HCT116 (cell line): ENCODE measurements around the gene PDZRN4. TPM values are rescaled to one million over a fixed set of nuclear protein-coding genes. Genes with fewer than 3 reads are reported as not detected.

Source experiments
- ATAC-seq: fragments of 200-7000 bp; cut with Tn5 transposase; 2 replicates; pipeline ENCODE4 v1.9.1; 2020; ENCODE audit warnings: mild to moderate bottlenecking, moderate library complexity
- BruUV-seq: library from RNA; stranded (reverse); fragments of 400-500 nt; replicated peaks from 2 replicates; lab custom pipeline; 2021; lab: Mats Ljungman, UMichigan
- CTCF ChIA-PET: fragments of 300-600 bp; sonication (Branson Sonifier 250); formaldehyde crosslinking; loops from one replicate; lab custom pipeline; 2021; ENCODE audit warnings: antibody characterized with exemption; lab: Charles Lee
- POLR2A ChIA-PET: fragments of 300-600, 350-600 bp; sonication (Branson Sonifier 250); formaldehyde crosslinking; loops from one replicate; lab custom pipeline; 2021; ENCODE audit warnings: antibody characterized with exemption; lab: Charles Lee
- RAD21 ChIA-PET, 2 experiments: fragments of 300-600 bp; sonication (Branson Sonifier 250); formaldehyde crosslinking; loops; one replicate each; lab custom pipeline; 2023; ENCODE audit warnings: low total read pairs in 2 of 2; ENCODE audit not compliant: uncharacterized antibody in 2 of 2, unreplicated experiment in 2 of 2, low non-redundant PET in 1 of 2; lab: Charles Lee
- DNase-seq: peaks from one replicate; pipeline ENCODE4 v3.0.0-alpha.2; 2010; ENCODE audit warnings: low read depth, low spot score
- H2AFZ ChIP-seq: fragments of 200-600 bp; shearing (Covaris generic), sonication (generic); 2 replicates; pipeline ENCODE4 v1.6.1; 2017; ENCODE audit warnings: low read depth, mixed run types, mixed read lengths, antibody characterized with exemption, low read length; ENCODE audit not compliant: poor library complexity, severe bottlenecking
- H3K27ac ChIP-seq: 2 replicates; pipeline ENCODE4 v1.5.1; 2012; ENCODE audit warnings: low read depth, low read length
- H3K27me3 ChIP-seq: fragments of 200-600 bp; sonication (generic); 2 replicates; pipeline ENCODE4 v1.6.1; 2016; ENCODE audit warnings: mixed run types, low read length, mixed read lengths; ENCODE audit not compliant: insufficient read depth
- H3K36me3 ChIP-seq, 2 experiments: fragments of 200-500 bp in 1 of 2; fragments of 200-600 bp in 1 of 2; sonication (Bioruptor generic) in 1 of 2; sonication (generic) in 1 of 2; 2 replicates each; pipeline versions ENCODE4 v1.5.1 to v1.6.1; 2014 to 2016; ENCODE audit warnings: low read length in 2 of 2, inconsistent platforms in 1 of 2, mixed read lengths in 1 of 2, mixed run types in 1 of 2; ENCODE audit not compliant: insufficient read depth in 2 of 2, control insufficient read depth in 1 of 2
- H3K4me1 ChIP-seq, 2 experiments: fragments of 200-600 bp in 1 of 2; sonication (generic) in 1 of 2; 2 replicates each; pipeline versions ENCODE4 v1.5.1 to v1.6.1; 2012 to 2017; ENCODE audit warnings: low read length in 2 of 2, inconsistent platforms in 1 of 2, mild to moderate bottlenecking in 1 of 2, mixed read lengths in 1 of 2, mixed run types in 1 of 2, moderate library complexity in 1 of 2; ENCODE audit not compliant: insufficient read depth in 2 of 2, control insufficient read depth in 1 of 2
- H3K4me2 ChIP-seq: fragments of 200-600 bp; sonication (generic); 2 replicates; pipeline ENCODE4 v1.6.1; 2017; ENCODE audit warnings: mixed run types, low read length, mixed read lengths
- H3K4me3 ChIP-seq, 2 experiments: fragments of 200-600 bp in 1 of 2; sonication (generic) in 1 of 2; replicated peaks in 1 of 2; 2 replicates each; pipeline ENCODE4 v1.5.1; 2011 to 2016; ENCODE audit warnings: low read length in 2 of 2, control low read depth in 1 of 2, low read depth in 1 of 2, mild to moderate bottlenecking in 1 of 2, mixed read lengths in 1 of 2, mixed run types in 1 of 2
- H3K79me2 ChIP-seq: fragments of 200-600 bp; sonication (generic); 2 replicates; pipeline ENCODE4 v1.6.1; 2017; ENCODE audit warnings: mild to moderate bottlenecking, mixed run types, low read length, moderate library complexity, mixed read lengths; ENCODE audit not compliant: insufficient read depth
- H3K9ac ChIP-seq: fragments of 200-600 bp; sonication (generic); 2 replicates; pipeline ENCODE4 v1.6.1; 2016; ENCODE audit warnings: low read length, mixed read lengths
- H3K9me2 ChIP-seq: fragments of 200-600 bp; sonication (generic), shearing (Covaris generic); 2 replicates; pipeline ENCODE4 v1.6.1; 2017; ENCODE audit warnings: mixed run types, mild to moderate bottlenecking, moderate library complexity; ENCODE audit not compliant: insufficient read depth
- H3K9me3 ChIP-seq, 2 experiments: fragments of 200-500 bp in 1 of 2; fragments of 200-600 bp in 1 of 2; sonication (Bioruptor generic) in 1 of 2; sonication (generic) in 1 of 2; 2 replicates each; pipeline ENCODE4 v1.6.1; 2014 to 2017; ENCODE audit warnings: low read length in 2 of 2, mixed read lengths in 2 of 2, inconsistent platforms in 1 of 2, low read depth in 1 of 2, mild to moderate bottlenecking in 1 of 2, mixed run types in 1 of 2, moderate library complexity in 1 of 2; ENCODE audit not compliant: control insufficient read depth in 1 of 2, insufficient read depth in 1 of 2
- H4K20me1 ChIP-seq: fragments of 200-600 bp; sonication (generic), shearing (Covaris generic); 2 replicates; pipeline ENCODE4 v1.6.1; 2017; ENCODE audit warnings: mixed run types, mild to moderate bottlenecking, moderate library complexity; ENCODE audit not compliant: insufficient read depth
- CBX3 ChIP-seq: IDR thresholded peaks from 2 replicates; pipeline ENCODE4 v1.6.1; 2012; ENCODE audit warnings: low read depth
- CEBPB ChIP-seq: IDR thresholded peaks from 2 replicates; pipeline ENCODE4 v1.6.1; 2012; ENCODE audit warnings: low read depth
- ELF1 ChIP-seq: IDR thresholded peaks from 2 replicates; pipeline ENCODE4 v1.6.1; 2012; ENCODE audit warnings: low read depth, borderline replicate concordance
- EZH2 ChIP-seq: fragments of 200-600 bp; sonication (generic); IDR thresholded peaks from 2 replicates; pipeline ENCODE4 v1.6.1; 2017; ENCODE audit warnings: antibody characterized with exemption, mixed run types
- EZH2phosphoT487 ChIP-seq: fragments of 200-600 bp; IDR thresholded peaks from 2 replicates; pipeline ENCODE4 v1.6.1; 2018; ENCODE audit warnings: antibody characterized with exemption, borderline replicate concordance
- POLR2A ChIP-seq: IDR thresholded peaks from 2 replicates; pipeline ENCODE4 v1.7.0; 2011; ENCODE audit warnings: borderline replicate concordance; ENCODE audit not compliant: insufficient read depth, insufficient read length; ENCODE audit errors: extremely low read depth
- RAD21 ChIP-seq: IDR thresholded peaks from 2 replicates; pipeline ENCODE4 v1.6.1; 2012; ENCODE audit warnings: low read depth, mild to moderate bottlenecking
- SRF ChIP-seq: IDR thresholded peaks from 2 replicates; pipeline ENCODE4 v1.6.1; 2012; ENCODE audit warnings: low read depth
- TCF7L2 ChIP-seq: IDR thresholded peaks from 2 replicates; pipeline ENCODE4 v1.7.0; 2011; ENCODE audit warnings: borderline replicate concordance, inconsistent platforms; ENCODE audit not compliant: insufficient read depth, insufficient read length; ENCODE audit errors: extremely low read depth
- YY1 ChIP-seq: IDR thresholded peaks from 2 replicates; pipeline ENCODE4 v1.6.1; 2011; ENCODE audit warnings: low read length, low read depth, moderate library complexity, mild to moderate bottlenecking; ENCODE audit not compliant: insufficient replicate concordance; ENCODE audit errors: extremely low read depth
- ZFX ChIP-seq: fragments of 450-650 bp; IDR thresholded peaks from 2 replicates; pipeline ENCODE4 v1.6.1; 2017
- ZNF274 ChIP-seq: fragments of 200-500 bp; sonication (Bioruptor generic); IDR thresholded peaks from 2 replicates; pipeline ENCODE4 v1.6.1; 2014; ENCODE audit warnings: mild to moderate bottlenecking, low read depth, low read length, inconsistent platforms
- intact Hi-C: fragments of 100-400 bp; cut with micrococcal nuclease; formaldehyde crosslinking; loops from 2 replicates; pipeline ENCODE4 v1.10.0; 2022
- total RNA-seq: library from RNA; stranded (reverse); gene quantifications from one replicate; pipeline ENCODE4 v1.2.1, GENCODE V29; 2021; ENCODE audit not compliant: unreplicated experiment
- TF ChIP-seq, protein P1 (sequence below): IDR thresholded peaks from 2 replicates; pipeline ENCODE4 v1.6.1; 2011; ENCODE audit warnings: mild to moderate bottlenecking, low read length, moderate library complexity; ENCODE audit not compliant: insufficient replicate concordance; ENCODE audit errors: extremely low read depth
- TF ChIP-seq, protein P2 (sequence below): IDR thresholded peaks from 2 replicates; pipeline ENCODE4 v1.6.1; 2012

The PDZRN4 gene
- total RNA-seq, 1 experiment from 2014 or later: not detected

DNA sequence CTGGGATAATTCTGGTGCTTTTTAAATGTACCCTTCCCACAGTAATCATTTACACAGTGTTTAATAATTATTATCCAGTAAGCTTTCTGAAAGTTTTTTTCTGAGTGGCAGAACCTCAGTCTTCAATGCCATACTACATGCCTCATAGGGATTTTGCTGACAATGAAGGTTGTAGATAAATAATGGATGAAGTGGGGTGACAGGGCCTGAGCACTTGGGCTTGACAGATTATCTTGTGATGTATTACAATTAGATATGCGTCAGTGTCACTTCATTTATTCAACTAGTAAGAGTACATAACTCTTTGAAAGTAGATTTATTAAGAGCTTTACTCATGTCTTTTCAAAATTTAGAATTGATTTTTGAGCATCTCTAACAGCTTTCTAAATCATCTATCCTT is 176.1 kb downstream of the PDZRN4 start:
- TF ChIP-seq, protein P1, sequence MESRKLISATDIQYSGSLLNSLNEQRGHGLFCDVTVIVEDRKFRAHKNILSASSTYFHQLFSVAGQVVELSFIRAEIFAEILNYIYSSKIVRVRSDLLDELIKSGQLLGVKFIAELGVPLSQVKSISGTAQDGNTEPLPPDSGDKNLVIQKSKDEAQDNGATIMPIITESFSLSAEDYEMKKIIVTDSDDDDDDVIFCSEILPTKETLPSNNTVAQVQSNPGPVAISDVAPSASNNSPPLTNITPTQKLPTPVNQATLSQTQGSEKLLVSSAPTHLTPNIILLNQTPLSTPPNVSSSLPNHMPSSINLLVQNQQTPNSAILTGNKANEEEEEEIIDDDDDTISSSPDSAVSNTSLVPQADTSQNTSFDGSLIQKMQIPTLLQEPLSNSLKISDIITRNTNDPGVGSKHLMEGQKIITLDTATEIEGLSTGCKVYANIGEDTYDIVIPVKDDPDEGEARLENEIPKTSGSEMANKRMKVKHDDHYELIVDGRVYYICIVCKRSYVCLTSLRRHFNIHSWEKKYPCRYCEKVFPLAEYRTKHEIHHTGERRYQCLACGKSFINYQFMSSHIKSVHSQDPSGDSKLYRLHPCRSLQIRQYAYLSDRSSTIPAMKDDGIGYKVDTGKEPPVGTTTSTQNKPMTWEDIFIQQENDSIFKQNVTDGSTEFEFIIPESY: no peak
- no peak for TF ChIP-seq POLR2A
- TF ChIP-seq EZH2: no peak
- TF ChIP-seq RAD21: no peak
- no peak for TF ChIP-seq YY1
- no peak for TF ChIP-seq TCF7L2
- TF ChIP-seq SRF: no peak
- TF ChIP-seq EZH2phosphoT487: no peak
- TF ChIP-seq, protein P2, sequence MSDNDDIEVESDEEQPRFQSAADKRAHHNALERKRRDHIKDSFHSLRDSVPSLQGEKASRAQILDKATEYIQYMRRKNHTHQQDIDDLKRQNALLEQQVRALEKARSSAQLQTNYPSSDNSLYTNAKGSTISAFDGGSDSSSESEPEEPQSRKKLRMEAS: no peak
- TF ChIP-seq ZFX: no peak
- TF ChIP-seq CEBPB: no peak
- no peak for TF ChIP-seq ELF1
- TF ChIP-seq CBX3: no peak
- TF ChIP-seq ZNF274: no peak
- Histone ChIP-seq H3K79me2 (no peaks in the 10 kb centered on the region), H3K9ac (no peak overlapping the region), H3K4me1 (no peaks in the 10 kb centered on the region), H3K27me3 (no peaks in the 10 kb centered on the region), H3K9me2 (no peaks in the 10 kb centered on the region), H3K9me3 (no peaks in the 10 kb centered on the region), H3K4me2 (no peak overlapping the region), H2AFZ (no peak overlapping the region), H3K27ac (no peak overlapping the region), H3K36me3 (no peaks in the 10 kb centered on the region), H4K20me1 (no peaks in the 10 kb centered on the region), H3K4me3 (no peak overlapping the region)
- intact Hi-C loops: no loop called here
- ATAC-seq (no peak), DNase-seq (no peak)
- RAD21 ChIA-PET: no interaction called here
- POLR2A ChIA-PET: no interaction called here
- CTCF ChIA-PET: no interaction called here
- no TSS peak for BruUV-seq
